Hepatocyte (in vitro differentiated cells): ENCODE measurements around the gene SLC15A5.

ENCODE experiments used
- CTCF ChIP-seq: fragments of 200-600 bp; sonication (generic); IDR thresholded peaks from 2 replicates; pipeline ENCODE4 v1.5.1; 2016; ENCODE audit warnings: antibody characterized with exemption, mild to moderate bottlenecking; ENCODE audit not compliant: poor library complexity
- EZH2 ChIP-seq: fragments of 200-600 bp; sonication (generic); IDR thresholded peaks from 2 replicates; pipeline ENCODE4 v1.6.1; 2016; ENCODE audit warnings: antibody characterized with exemption, mild to moderate bottlenecking, borderline replicate concordance
- EZH2phosphoT487 ChIP-seq: fragments of 200-600 bp; sonication (generic); IDR thresholded peaks from one replicate; pipeline ENCODE4 v1.6.1; 2018; ENCODE audit warnings: antibody characterized with exemption, mild to moderate bottlenecking, low read depth, moderate library complexity; ENCODE audit not compliant: unreplicated experiment, severe bottlenecking

GRCh38 chr12:16159571-16159970 is 117.9 kb downstream of the SLC15A5 start:
- TF ChIP-seq CTCF (no peak), EZH2 (no peak), EZH2phosphoT487 (no peak)
